Activated CD4-positive, alpha-beta memory T cell treated with anti-CD3 and anti-CD28 coated beads for 36 hours (primary cell): ENCODE measurements around the gene CFAP99. TPM values are rescaled to one million over a fixed set of nuclear protein-coding genes. Genes with fewer than 3 reads are reported as not detected.

Experiments
- CTCF ChIA-PET: fragments of 350-600 bp; sonication (Branson Sonifier 250); formaldehyde crosslinking; loops from one replicate; lab custom pipeline; 2021; ENCODE audit warnings: antibody characterized with exemption, inconsistent platforms; lab: Charles Lee
- POLR2A ChIA-PET: fragments of 350-600 bp; sonication (Branson Sonifier 250); formaldehyde crosslinking; loops from one replicate; lab custom pipeline; 2021; ENCODE audit warnings: antibody characterized with exemption; lab: Charles Lee
- DNase-seq: peaks from one replicate; pipeline ENCODE4 v3.0.0-alpha.2; 2020
- H3K27ac Mint-ChIP-seq: one replicate; pipeline ENCODE4 v1.8.0; 2021; ENCODE audit warnings: mixed read lengths
- H3K27me3 Mint-ChIP-seq: one replicate; pipeline ENCODE4 v1.8.0; 2021; ENCODE audit warnings: mixed read lengths
- H3K36me3 Mint-ChIP-seq: one replicate; pipeline ENCODE4 v1.8.0; 2021; ENCODE audit warnings: mixed read lengths
- H3K4me1 Mint-ChIP-seq: one replicate; pipeline ENCODE4 v1.8.0; 2021; ENCODE audit warnings: low read depth, mixed read lengths
- H3K4me3 Mint-ChIP-seq: one replicate; pipeline ENCODE4 v1.8.0; 2021; ENCODE audit warnings: mild to moderate bottlenecking, mixed read lengths
- H3K9me3 Mint-ChIP-seq: one replicate; pipeline ENCODE4 v1.8.0; 2021; ENCODE audit warnings: mixed read lengths
- intact Hi-C: fragments of 100-400 bp; cut with micrococcal nuclease; formaldehyde crosslinking; loops from one replicate; pipeline ENCODE4 v1.15.1; 2023
- total RNA-seq, 2 experiments: library from RNA; stranded (reverse); gene quantifications; one replicate each; pipeline ENCODE4 v1.2.3, GENCODE V29; 2021

Gene CFAP99
- total RNA-seq, 2 experiments from 2014 or later, result not detected

DNA sequence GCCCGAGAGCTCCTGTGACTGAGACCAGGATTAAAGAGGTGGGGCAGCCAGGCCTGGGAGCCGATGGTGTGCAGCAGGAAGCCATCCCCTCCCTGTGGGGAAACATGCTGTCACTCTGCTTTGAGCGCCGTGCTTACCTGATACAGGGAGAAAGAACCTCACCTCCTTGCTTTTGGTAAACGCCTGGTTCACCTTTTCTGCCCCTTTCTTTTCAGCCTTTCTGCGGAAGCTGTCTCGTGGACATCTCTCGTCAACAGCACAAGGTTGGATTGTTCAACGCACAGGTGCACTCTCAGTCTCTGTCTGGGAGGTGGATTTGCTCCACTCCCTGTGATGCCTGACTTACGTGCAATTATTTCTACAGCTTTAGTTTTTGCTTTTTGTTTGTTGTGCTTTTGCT is 12.3 kb upstream of the CFAP99 start:
- H3K4me1 Mint-ChIP-seq, result peaks cover 57% of the 10 kb centered on the region
- ChIA-PET POLR2A (no interaction called here), CTCF (interaction anchor here (0.6 to 1.0 kb wide), 2 partner anchors 35 to 186 kb away, joined by 3 read pairs; no protein-coding TSS in a partner anchor)
- no peaks in the 10 kb centered on the region for H3K27me3 Mint-ChIP-seq
- H3K4me3 Mint-ChIP-seq, result no peak overlapping the region
- H3K27ac Mint-ChIP-seq, result no peak overlapping the region
- intact Hi-C loops, result no loop called here
- H3K9me3 Mint-ChIP-seq, result no peaks in the 10 kb centered on the region
- H3K36me3 Mint-ChIP-seq, result no peaks in the 10 kb centered on the region
- peak; percentile 27 for DNase-seq

DNA sequence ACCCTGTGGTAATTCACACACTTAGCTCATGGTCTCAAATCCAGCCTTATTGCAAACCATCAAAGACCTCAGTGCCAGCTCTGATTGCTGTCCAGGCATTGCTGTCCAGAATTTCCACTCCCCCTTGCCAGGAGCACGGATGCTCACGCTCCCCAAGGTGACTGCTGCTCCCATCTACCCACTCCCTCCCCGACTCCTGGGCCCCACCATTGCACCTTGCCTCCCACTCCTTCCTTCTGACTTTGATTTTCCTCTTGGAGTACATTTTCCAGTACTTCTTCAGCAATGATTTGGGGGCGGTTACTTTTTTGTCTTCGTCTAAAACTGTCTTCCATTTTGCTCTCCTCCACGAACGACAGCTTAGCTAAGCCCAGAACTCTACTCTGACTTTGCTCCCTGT is 11.8 kb upstream of the CFAP99 start:
- H3K36me3 Mint-ChIP-seq, result no peaks in the 10 kb centered on the region
- no peaks in the 10 kb centered on the region for H3K9me3 Mint-ChIP-seq
- intact Hi-C loops, result no loop called here
- no peak overlapping the region for H3K4me3 Mint-ChIP-seq
- H3K4me1 Mint-ChIP-seq, result peaks cover 57% of the 10 kb centered on the region
- no peaks in the 10 kb centered on the region for H3K27me3 Mint-ChIP-seq
- ChIA-PET POLR2A (no interaction called here), CTCF (interaction anchor here (1.0 kb wide), 1 partner anchor 187 kb away, joined by 3 read pairs; no protein-coding TSS in a partner anchor)
- no peak for DNase-seq
- H3K27ac Mint-ChIP-seq, result no peak overlapping the region

DNA sequence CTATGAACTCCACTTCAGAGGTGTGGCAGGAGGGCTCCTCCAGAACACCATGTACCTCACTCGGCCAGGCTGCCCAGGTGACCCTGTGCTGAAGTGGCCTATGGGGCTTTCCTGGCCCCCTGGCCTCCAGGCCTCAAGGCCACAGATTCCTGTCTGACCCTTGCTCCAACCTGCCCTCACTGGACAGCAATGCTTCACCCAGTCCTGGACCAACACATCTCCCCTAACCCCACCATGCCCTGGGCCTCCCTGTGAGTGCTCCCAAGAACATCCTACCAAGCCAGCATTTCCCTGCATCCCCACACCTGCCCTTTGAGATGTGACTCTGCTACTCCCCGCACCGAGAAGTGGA is 10.8 kb upstream of the CFAP99 start:
- no peak overlapping the region for H3K27ac Mint-ChIP-seq
- DNase-seq, result no peak
- POLR2A ChIA-PET, result no interaction called here
- CTCF ChIA-PET, result no interaction called here
- no peaks in the 10 kb centered on the region for H3K36me3 Mint-ChIP-seq
- no peak overlapping the region for H3K4me3 Mint-ChIP-seq
- H3K4me1 Mint-ChIP-seq, result peaks cover 57% of the 10 kb centered on the region
- intact Hi-C loops, result no loop called here
- no peaks in the 10 kb centered on the region for H3K27me3 Mint-ChIP-seq
- no peaks in the 10 kb centered on the region for H3K9me3 Mint-ChIP-seq

DNA sequence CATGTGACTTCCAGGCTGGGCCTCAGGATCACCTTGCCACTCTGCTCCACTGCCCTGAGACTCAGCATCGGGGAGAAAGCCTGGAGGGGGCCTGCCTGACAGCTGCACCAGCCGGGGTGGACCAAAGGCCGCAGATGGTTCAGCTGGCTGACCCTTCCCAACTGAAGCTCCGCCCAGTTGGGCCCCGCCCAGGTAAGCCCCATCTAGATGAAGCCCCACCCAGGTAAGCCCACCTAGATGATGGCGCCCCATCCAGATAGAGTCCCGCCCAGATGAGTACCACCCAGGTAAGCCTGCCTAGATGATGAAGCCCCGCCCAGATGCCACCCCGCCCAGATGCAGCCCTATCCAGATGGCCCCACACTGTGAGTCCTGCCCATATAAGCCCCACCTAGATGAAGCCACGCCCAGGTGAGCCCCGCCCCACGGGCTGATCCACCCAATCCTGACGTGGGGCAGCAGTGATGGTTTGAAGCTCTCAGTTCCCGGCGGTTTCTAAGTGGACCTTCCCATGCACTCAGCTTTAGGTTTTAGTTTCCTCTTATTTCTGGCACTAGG is 10.3 kb upstream of the CFAP99 start:
- Mint-ChIP-seq H3K36me3 (no peaks in the 10 kb centered on the region), H3K4me3 (no peak overlapping the region), H3K9me3 (no peaks in the 10 kb centered on the region), H3K27ac (no peak overlapping the region), H3K4me1 (peaks cover 59% of the 10 kb centered on the region), H3K27me3 (no peaks in the 10 kb centered on the region)
- DNase-seq, result peak; percentile 36
- CTCF ChIA-PET, result no interaction called here
- intact Hi-C loops, result no loop called here
- POLR2A ChIA-PET, result no interaction called here

DNA sequence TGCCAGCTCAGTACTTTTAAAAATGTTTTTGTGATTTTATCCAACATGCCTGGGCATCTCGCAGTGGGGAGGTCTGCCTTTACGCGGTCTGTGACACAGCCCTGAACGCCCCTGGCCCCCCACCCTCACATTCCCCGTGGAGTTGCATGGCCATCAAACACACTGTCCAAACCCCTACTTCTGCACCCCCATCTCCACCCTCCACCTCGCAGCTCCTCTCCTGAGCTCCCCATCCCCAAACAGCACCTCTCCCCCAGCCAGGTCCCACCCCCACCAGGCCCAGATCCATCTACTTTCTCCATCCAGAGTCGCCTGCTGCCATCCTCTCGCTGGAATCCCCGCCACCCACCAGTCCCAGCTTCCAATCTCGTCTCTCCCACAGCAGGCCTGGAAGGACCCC is 9.8 kb upstream of the CFAP99 start:
- CTCF ChIA-PET, result no interaction called here

GRCh38 chr4:2409381-2409783 is 9.4 kb upstream of the CFAP99 start:
- peaks cover 66% of the 10 kb centered on the region for H3K4me1 Mint-ChIP-seq
- H3K36me3 Mint-ChIP-seq, result no peaks in the 10 kb centered on the region
- H3K27me3 Mint-ChIP-seq, result no peaks in the 10 kb centered on the region
- ChIA-PET POLR2A (no interaction called here), CTCF (no interaction called here)
- H3K4me3 Mint-ChIP-seq, result no peak overlapping the region
- no peaks in the 10 kb centered on the region for H3K9me3 Mint-ChIP-seq
- intact Hi-C loops, result no loop called here
- no peak for DNase-seq
- H3K27ac Mint-ChIP-seq, result no peak overlapping the region

More for the DNA sequence above, 9.8 kb upstream of the CFAP99 start:
- Mint-ChIP-seq H3K4me1 (peaks cover 64% of the 10 kb centered on the region), H3K27ac (no peak overlapping the region), H3K27me3 (no peaks in the 10 kb centered on the region), H3K4me3 (no peak overlapping the region), H3K36me3 (no peaks in the 10 kb centered on the region), H3K9me3 (no peaks in the 10 kb centered on the region)
- POLR2A ChIA-PET, result no interaction called here
- no peak for DNase-seq
- intact Hi-C loops, result no loop called here

DNA sequence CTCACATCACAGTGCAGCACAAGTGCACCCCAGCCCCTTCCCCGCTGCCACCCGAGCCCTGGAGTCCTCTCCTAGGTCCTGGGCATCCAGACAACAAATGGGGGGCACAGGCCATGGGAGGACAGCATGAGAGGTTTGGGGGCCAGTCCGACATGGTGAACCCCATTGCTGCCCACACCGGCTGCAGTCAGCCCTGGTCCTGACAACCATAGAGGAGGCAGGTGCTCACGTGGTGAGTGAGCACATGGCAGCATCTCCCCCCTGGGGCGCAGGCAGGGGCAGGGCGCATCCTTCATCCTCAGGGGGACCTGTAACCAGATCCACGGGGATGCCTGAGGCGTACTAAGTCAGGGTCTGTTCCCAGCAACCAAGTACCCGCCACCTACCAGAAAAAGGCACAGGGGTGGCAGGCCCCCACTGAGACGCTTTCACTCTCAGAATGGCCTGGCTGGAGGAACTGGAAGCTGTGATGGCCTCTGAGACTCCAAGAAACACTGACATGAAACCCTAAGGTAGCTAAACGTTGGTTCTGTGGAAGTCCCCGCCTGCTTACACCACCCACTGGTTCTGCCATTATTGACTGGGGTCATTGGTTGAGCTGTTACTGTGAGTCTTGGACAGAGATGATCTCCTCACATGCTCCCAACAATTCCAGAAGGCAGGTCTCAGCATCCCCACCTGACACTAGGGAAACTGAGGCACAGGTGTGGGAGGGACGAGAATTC is 6.8 kb upstream of the CFAP99 start:
- peak; percentile 68 for DNase-seq
- ChIA-PET POLR2A (interaction anchor here (0.6 to 3.0 kb wide), 11 partner anchors 10 to 550 kb away, joined by 3 to 28 read pairs (median 5); partner anchors contain the start of genes HAUS3, MXD4, NOP14 and POLN), CTCF (interaction anchor here (0.9 to 2.5 kb wide), 11 partner anchors 9 to 171 kb away, joined by 3 to 21 read pairs (median 5); partner anchors contain the start of genes HAUS3, MXD4, POLN and RNF4)
- peaks cover 2% of the 10 kb centered on the region for H3K36me3 Mint-ChIP-seq
- H3K4me1 Mint-ChIP-seq, result peaks cover 75% of the 10 kb centered on the region
- intact Hi-C loops, result loop anchor here (1.0 to 10.0 kb wide), 5 partner anchors 47 to 407 kb away; partner anchors contain the start of genes HAUS3, MXD4, NELFA and POLN
- no peaks in the 10 kb centered on the region for H3K27me3 Mint-ChIP-seq
- peak overlapping the region; percentile 66 for H3K4me3 Mint-ChIP-seq
- H3K9me3 Mint-ChIP-seq, result no peaks in the 10 kb centered on the region
- H3K27ac Mint-ChIP-seq, result peak overlapping the region; percentile 97

- CTCF ChIA-PET, result interaction anchor here (0.9 to 2.5 kb wide), 11 partner anchors 9 to 172 kb away, joined by 3 to 21 read pairs (median 5); partner anchors contain the start of genes HAUS3, MXD4, POLN and RNF4
- intact Hi-C loops, result loop anchor here (1.0 to 10.0 kb wide), 5 partner anchors 48 to 408 kb away; partner anchors contain the start of genes HAUS3, MXD4, NELFA and POLN
- POLR2A ChIA-PET, result interaction anchor here (1.0 to 3.0 kb wide), 10 partner anchors 10 to 550 kb away, joined by 3 to 28 read pairs (median 6); partner anchors contain the start of genes HAUS3, MXD4, NOP14 and POLN
- Mint-ChIP-seq H3K36me3 (peaks cover 2% of the 10 kb centered on the region), H3K4me1 (peaks cover 69% of the 10 kb centered on the region), H3K27ac (peak overlapping the region; percentile 97), H3K9me3 (no peaks in the 10 kb centered on the region), H3K27me3 (no peaks in the 10 kb centered on the region), H3K4me3 (peak overlapping the region; percentile 66)
- peak; percentile 88 for DNase-seq
Measured at GRCh38 chr4:2412534-2412884, 6.2 kb upstream of the CFAP99 start.

DNA sequence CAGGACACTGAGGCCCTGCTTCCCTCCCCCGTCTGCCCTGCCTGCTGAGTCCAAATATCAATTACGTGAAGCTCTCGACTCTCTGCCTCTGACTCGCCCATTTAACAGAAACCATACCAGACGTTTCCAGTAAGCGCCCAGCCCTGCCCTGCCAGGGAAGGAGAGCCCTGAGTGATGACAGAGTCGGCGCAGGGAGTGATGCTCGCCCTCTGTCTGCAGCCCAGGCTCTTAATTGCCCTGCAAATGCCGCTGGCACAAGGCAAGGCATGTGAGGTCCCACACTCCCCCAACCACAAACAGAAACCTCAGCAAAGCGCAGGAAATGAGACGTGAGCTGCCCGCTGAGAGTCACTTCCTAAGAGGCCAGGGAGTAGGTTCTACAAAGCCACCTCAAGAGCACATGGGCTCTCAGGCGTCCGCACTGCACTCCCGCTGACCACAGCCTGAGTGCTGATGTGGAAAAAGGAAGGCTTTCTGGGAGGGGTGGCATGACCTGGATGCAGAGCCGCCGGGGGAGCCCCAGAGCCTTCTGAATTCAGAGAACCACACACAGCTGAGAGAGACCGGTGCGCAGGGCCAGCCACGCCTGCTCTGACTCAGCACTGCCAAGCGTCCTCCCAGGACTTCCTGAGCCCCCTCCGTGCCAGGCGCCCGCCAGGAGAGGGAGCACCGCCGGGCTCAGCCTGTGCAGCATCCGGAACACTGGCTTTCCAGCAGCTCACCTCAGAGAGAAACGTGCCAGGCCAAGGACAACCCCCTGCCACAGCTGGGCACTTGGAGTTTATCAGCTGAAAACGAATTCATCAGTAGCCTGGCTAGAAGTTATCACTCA is 5.7 kb upstream of the CFAP99 start:
- no peaks in the 10 kb centered on the region for H3K9me3 Mint-ChIP-seq
- intact Hi-C loops, result loop anchor here (1.0 to 10.0 kb wide), 8 partner anchors 48 to 523 kb away; partner anchors contain the start of genes HAUS3, MXD4, NELFA and POLN
- peak overlapping the region; percentile 66 for H3K4me3 Mint-ChIP-seq
- no peaks in the 10 kb centered on the region for H3K27me3 Mint-ChIP-seq
- ChIA-PET POLR2A (interaction anchor here (1.0 to 3.0 kb wide), 9 partner anchors 11 to 549 kb away, joined by 3 to 28 read pairs (median 6); partner anchors contain the start of genes HAUS3, MXD4, NOP14 and POLN), CTCF (interaction anchor here (0.9 to 2.5 kb wide), 12 partner anchors 8 to 172 kb away, joined by 3 to 21 read pairs (median 5); partner anchors contain the start of genes HAUS3, MXD4, POLN and RNF4)
- H3K27ac Mint-ChIP-seq, result peak overlapping the region; percentile 97
- peaks cover 63% of the 10 kb centered on the region for H3K4me1 Mint-ChIP-seq
- peaks cover 2% of the 10 kb centered on the region for H3K36me3 Mint-ChIP-seq
- peak; percentile 96 for DNase-seq

DNA sequence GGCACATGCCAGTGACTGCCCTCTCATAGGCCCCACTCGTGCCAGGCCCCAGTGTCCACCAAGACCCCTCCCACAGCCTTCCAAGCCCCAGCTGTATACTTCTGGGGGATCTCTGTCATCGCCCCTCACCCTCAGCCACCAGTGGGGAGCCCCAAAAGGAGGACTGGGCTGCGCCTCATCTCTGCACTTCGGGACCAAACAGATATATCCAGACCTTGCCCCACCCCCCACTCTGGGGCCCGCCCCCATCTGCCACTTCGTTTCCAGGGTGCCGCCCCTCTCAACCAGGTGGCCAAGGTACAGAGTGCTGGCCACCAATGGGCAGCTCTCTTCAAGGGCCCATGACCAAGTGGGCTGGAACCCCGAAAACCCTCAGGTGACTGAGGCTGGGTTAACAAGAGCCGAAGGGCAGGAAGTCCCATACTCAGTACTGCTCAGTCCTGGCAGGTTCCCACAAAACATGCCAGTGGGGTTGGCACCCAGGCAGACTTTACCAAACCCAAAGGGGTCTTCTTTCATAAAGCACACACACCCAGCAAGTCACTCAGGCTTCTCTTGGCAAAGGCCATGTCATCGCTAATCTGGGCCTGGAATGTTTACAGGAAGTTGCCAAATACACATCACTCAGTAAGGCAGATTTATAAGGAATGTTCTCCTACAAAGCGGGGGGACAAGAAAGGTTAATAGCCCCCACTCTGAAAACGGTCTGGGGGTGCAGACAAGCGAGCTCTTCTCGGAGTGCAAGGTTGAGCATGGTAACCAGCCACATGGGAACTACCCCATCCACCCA is 4.7 kb upstream of the CFAP99 start:
- POLR2A ChIA-PET, result interaction anchor here (1.5 to 2.5 kb wide), 4 partner anchors 21 to 548 kb away, joined by 5 to 28 read pairs (median 9); partner anchors contain the start of genes MXD4, NOP14 and RNF4
- intact Hi-C loops, result loop anchor here (1.0 to 10.0 kb wide), 6 partner anchors 49 to 522 kb away; partner anchors contain the start of genes NELFA and RNF4
- Mint-ChIP-seq H3K9me3 (no peaks in the 10 kb centered on the region), H3K27ac (peak overlapping the region; percentile 97), H3K4me3 (peak overlapping the region; percentile 66), H3K4me1 (peaks cover 59% of the 10 kb centered on the region), H3K36me3 (peaks cover 2% of the 10 kb centered on the region), H3K27me3 (no peaks in the 10 kb centered on the region)
- CTCF ChIA-PET, result interaction anchor here (0.9 to 2.5 kb wide), 6 partner anchors 11 to 156 kb away, joined by 3 to 21 read pairs (median 4); no protein-coding TSS in a partner anchor
- DNase-seq, result peak; percentile 74
